Ascending aorta (tissue), 2 donors: ENCODE measurements around the gene S100PBP. TPM values are rescaled to one million over a fixed set of nuclear protein-coding genes. Genes with fewer than 3 reads are reported as not detected.
A peak's percentile ranks its signal among the peaks of the same experiment; 100 is the strongest.

ENCODE experiments used
- DNase-seq, 2 donors: peaks; one replicate each; pipeline ENCODE4 v3.0.0-alpha.2; 2019; ENCODE audit warnings: low spot score in 2 of 2
- H3K27ac ChIP-seq, 2 donors: fragments of 200-600 bp; sonication (generic); one replicate each; pipeline ENCODE4 v1.5.1; 2016 to 2017; ENCODE audit warnings: mild to moderate bottlenecking in 1 of 2
- H3K27me3 ChIP-seq: fragments of 200-600 bp; sonication (generic); one replicate; pipeline ENCODE4 v1.5.1; 2017
- H3K36me3 ChIP-seq, 2 donors: fragments of 200-600 bp; sonication (generic); one replicate each; pipeline ENCODE4 v1.5.1; 2016
- H3K4me1 ChIP-seq, 2 donors: fragments of 200-600 bp; sonication (generic); one replicate each; pipeline ENCODE4 v1.5.1; 2016 to 2017; ENCODE audit warnings: mild to moderate bottlenecking in 1 of 2
- H3K4me3 ChIP-seq, 2 donors: fragments of 200-600 bp; sonication (generic); one replicate each; pipeline ENCODE4 v1.5.1; 2016 to 2017; ENCODE audit warnings: mild to moderate bottlenecking in 1 of 2
- H3K9me3 ChIP-seq, 2 donors: fragments of 200-600 bp; sonication (generic); one replicate each; pipeline ENCODE4 v1.5.1; 2016
- intact Hi-C: fragments of 100-400 bp; cut with DNase I; formaldehyde crosslinking; loops from one replicate; pipeline ENCODE4 v1.15.1; 2023
- total RNA-seq: library from RNA; depleted of rRNA; stranded (reverse); fragments of >200 nt; gene quantifications from one replicate; pipeline ENCODE4 v1.1.0, GENCODE V29; 2016
- TF ChIP-seq, protein P1 (sequence below), 3 experiments: fragments of 200-600 bp in 2 of 3; fragments of 450-650 bp in 1 of 3; sonication (generic) in 2 of 3; IDR thresholded peaks; one replicate each; pipeline ENCODE4 v1.5.1; 2016 to 2019; ENCODE audit warnings: antibody characterized with exemption in 3 of 3, mild to moderate bottlenecking in 1 of 3, moderate library complexity in 1 of 3

Gene S100PBP
- total RNA-seq, 1 donor from 2014 or later, result 1.6 TPM

DNA sequence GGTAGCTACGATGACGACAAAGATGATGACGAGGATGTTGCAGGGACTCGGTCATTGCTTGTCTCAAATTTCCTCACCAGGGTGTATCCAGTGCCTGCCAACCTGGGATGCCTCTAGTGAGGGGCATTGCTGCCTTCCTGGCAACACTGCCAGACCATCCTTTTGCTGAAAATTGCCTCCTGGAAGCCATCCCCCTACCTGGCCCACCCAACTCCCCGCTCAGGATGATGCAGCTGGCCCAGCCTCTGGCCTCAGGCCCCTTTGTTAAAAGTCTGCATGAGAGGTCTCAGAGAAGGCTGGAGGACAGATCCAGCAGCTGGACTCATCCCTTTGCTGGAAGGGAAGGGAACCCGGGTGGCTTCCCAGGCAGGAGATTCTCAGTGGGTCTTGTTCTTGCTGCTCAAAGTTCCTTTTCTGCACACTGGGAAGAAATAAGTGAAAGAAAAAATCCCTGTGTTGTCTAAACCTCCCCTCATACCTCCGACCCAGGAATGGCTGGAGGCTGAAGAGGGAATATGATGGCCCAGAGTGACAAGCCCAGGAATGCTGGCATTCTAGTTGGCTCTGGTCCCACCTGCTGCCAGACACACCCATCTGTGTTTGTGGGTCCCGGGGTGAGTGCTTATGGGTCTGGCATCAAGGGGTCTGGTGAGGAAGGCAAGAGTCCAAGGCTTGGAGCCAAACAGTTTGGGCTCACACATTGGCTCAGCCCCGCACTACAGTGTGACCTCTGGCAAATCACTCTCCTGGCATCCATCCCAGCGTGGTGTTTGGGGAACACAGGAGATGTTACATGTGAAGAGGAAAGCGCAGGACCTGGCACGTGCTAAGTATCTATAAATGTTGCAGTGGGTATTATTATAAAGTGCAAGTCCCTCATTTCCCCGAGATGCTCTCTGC, 60.0 kb downstream of the S100PBP start:
- peak in 1 of 2 donors; percentile 35 for DNase-seq
- intact Hi-C loops, result no loop called here
- H3K27me3 ChIP-seq, result no peaks in the 10 kb centered on the region
- no peaks in the 10 kb centered on the region for H3K9me3 ChIP-seq
- H3K36me3 ChIP-seq, result no peaks in the 10 kb centered on the region
- TF ChIP-seq, protein P1, sequence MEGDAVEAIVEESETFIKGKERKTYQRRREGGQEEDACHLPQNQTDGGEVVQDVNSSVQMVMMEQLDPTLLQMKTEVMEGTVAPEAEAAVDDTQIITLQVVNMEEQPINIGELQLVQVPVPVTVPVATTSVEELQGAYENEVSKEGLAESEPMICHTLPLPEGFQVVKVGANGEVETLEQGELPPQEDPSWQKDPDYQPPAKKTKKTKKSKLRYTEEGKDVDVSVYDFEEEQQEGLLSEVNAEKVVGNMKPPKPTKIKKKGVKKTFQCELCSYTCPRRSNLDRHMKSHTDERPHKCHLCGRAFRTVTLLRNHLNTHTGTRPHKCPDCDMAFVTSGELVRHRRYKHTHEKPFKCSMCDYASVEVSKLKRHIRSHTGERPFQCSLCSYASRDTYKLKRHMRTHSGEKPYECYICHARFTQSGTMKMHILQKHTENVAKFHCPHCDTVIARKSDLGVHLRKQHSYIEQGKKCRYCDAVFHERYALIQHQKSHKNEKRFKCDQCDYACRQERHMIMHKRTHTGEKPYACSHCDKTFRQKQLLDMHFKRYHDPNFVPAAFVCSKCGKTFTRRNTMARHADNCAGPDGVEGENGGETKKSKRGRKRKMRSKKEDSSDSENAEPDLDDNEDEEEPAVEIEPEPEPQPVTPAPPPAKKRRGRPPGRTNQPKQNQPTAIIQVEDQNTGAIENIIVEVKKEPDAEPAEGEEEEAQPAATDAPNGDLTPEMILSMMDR (IDR thresholded peaks at IDR 0.05), result no peak
- H3K4me3 ChIP-seq, result no peak overlapping the region
- no peak overlapping the region for H3K27ac ChIP-seq
- peaks cover 9 to 14% of the 10 kb centered on the region in 2 donors for H3K4me1 ChIP-seq

DNA sequence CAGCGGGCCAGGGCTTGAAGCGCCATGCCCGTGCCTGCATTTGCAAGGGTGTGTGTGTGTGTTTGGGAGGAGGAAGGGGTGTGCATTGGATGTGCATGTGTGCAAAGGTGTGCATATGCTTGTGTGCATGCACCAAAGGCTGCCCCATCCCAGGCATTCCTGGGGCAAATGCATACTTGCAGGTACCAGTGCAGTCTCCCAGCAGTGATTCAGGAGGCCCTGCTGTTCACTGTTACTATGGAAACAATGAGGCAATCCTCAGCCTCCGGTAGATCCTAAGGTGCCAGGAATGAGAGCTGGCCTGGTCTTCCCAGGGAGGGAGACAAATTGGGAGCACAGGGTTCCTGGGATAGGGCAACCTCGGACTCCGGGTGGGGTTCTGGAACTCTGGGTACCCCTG, 60.7 kb downstream of the S100PBP start:
- H3K4me3 ChIP-seq, result no peak overlapping the region
- H3K4me1 ChIP-seq, result peaks cover 9 to 10% of the 10 kb centered on the region in 2 donors
- intact Hi-C loops, result no loop called here
- TF ChIP-seq, protein P1 (IDR thresholded peaks at IDR 0.05), result no peak
- H3K27ac ChIP-seq, result no peak overlapping the region
- DNase-seq, result no peak
- no peaks in the 10 kb centered on the region for H3K9me3 ChIP-seq
- H3K27me3 ChIP-seq, result no peaks in the 10 kb centered on the region
- H3K36me3 ChIP-seq, result no peaks in the 10 kb centered on the region

DNA sequence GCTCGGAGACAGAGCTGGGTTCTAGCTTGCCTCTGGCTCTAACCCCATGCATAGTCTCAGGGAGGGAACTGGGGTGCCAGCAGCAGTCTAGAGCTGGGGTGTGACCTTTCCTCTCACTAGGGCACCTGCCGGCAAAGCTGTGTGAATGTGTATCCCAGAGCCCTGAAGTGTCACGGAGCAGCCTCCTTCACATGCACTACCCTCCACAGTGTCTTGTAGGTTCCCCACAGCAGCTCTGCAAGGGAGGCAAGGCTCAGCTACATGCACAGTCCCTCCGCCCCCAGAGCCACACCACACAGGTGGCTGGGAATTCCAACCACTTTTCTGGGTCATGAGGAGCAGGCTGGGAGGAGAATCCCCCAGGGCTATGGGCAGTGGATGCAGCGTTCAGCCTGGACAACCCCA, 61.2 kb downstream of the S100PBP start:
- TF ChIP-seq, protein P1 (IDR thresholded peaks at IDR 0.05), result no peak
- no peaks in the 10 kb centered on the region for H3K36me3 ChIP-seq
- no peaks in the 10 kb centered on the region for H3K27me3 ChIP-seq
- intact Hi-C loops, result no loop called here
- H3K9me3 ChIP-seq, result no peaks in the 10 kb centered on the region
- no peak overlapping the region for H3K4me3 ChIP-seq
- H3K27ac ChIP-seq, result no peak overlapping the region
- peaks cover 9 to 10% of the 10 kb centered on the region in 2 donors for H3K4me1 ChIP-seq
- no peak for DNase-seq

DNA sequence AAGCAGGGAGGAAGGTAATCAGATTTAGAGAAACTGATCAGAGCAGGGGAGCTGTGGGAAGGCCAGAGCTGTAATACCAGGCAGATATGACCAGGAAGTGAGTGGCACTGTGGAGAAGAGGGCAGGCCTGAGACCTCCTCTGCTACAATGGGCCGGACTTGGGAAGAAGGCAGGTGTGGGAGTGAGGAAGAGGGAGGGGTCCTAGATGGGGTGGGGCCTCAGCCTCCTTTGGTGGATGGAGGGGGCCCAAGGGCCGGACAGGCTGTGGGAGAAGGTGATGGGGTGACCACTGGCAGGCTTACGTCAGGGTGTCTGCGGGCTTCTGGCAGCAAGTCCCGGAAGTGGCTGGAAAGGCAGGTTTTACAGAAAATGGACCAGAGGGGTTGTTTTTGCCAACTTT, 63.8 kb downstream of the S100PBP start:
- TF ChIP-seq, protein P1 (IDR thresholded peaks at IDR 0.05), result no peak
- no peaks in the 10 kb centered on the region for H3K27me3 ChIP-seq
- DNase-seq, result no peak

DNA sequence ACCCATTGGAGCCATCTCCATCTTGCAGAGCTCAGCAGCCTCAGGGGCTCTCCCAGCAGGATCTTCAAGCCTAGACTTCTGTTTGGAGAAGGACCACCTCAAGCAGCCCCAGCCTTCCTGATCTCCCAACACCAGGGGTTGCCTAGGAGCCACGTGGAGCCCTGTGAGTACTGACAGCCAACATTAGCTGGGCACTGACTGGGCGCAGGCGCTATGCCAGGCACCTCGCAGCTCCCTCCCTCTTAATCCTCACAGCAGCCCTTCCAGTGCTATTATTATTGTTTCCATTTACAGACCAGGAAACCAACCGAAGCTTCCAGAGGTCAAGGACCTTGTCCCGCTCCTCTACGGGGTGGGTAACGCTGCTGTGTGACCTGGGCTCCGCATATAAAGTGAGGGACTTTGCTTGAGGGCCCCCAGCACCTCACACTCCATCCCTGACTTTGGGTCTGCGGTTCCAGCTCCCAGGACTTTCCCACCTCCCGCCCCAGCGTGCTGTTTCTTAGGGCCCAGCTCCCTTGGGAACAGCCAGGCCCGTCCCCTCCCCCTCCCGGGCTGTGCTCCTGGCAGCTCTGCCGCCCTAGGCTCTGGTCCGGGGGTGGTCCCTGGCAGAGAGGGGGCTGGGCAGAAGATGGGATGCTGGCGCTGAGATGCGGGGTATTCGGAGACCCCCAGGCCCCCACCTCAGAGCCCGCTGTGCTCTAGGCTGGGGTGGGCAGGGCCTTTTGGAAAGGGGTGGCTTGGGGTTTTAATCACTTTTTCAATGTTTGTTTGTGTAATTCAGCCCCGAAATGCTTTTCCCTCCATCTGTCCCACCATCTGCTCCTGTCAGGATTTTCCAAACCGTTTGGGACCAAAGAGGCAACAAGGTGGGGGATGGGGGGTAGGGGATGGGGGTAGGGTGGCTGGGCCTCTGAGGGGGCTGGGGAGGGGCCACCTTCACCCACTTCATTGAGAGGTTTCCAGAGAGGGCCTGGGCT, 64.7 kb downstream of the S100PBP start:
- Histone ChIP-seq H3K4me3 (peak overlapping the region in 1 of 2 donors; percentile 52), H3K4me1 (peaks cover 10 to 13% of the 10 kb centered on the region in 2 donors), H3K27me3 (no peaks in the 10 kb centered on the region), H3K36me3 (no peaks in the 10 kb centered on the region), H3K27ac (peak overlapping the region in 1 of 2 donors; percentile 23), H3K9me3 (no peaks in the 10 kb centered on the region)
- no peak for DNase-seq
- TF ChIP-seq, protein P1 (IDR thresholded peaks at IDR 0.05), result no peak
- intact Hi-C loops, result loop anchor here (5.0 kb wide), 1 partner anchor 200 kb away; the partner anchor contains the start of gene AZIN2

More for the DNA sequence above, 63.8 kb downstream of the S100PBP start:
- no peaks in the 10 kb centered on the region for H3K36me3 ChIP-seq
- no peaks in the 10 kb centered on the region for H3K9me3 ChIP-seq
- H3K4me1 ChIP-seq, result peaks cover 10 to 12% of the 10 kb centered on the region in 2 donors
- H3K4me3 ChIP-seq, result no peak overlapping the region
- intact Hi-C loops, result loop anchor here (5.0 kb wide), 1 partner anchor 201 kb away; the partner anchor contains the start of gene AZIN2
- H3K27ac ChIP-seq, result no peak overlapping the region
